NCI-H1092 treated with DMSO at 0.1 percent for 48 hours (cell line): Measurements from ENCODE around the gene CDSN.

ENCODE experiments used
- DNase-seq: peaks from one replicate; lab custom pipeline; 2025; lab: John Stamatoyannopoulos, UW

The CDSN gene

GRCh38 chr6:31144970-31145340 lies 24.7 kb upstream of the CDSN start:
- no peak for DNase-seq

- no peak for DNase-seq
Measured at GRCh38 chr6:31144296-31144969, 24.2 kb upstream of the CDSN start.

GRCh38 chr6:31143148-31143547 lies 22.9 kb upstream of the CDSN start:
- DNase-seq, result no peak

- DNase-seq, result no peak
Measured at GRCh38 chr6:31142361-31142761, 22.1 kb upstream of the CDSN start.

- DNase-seq, result no peak
Measured at GRCh38 chr6:31140643-31141042, 20.4 kb upstream of the CDSN start.

GRCh38 chr6:31139599-31139998 lies 19.4 kb upstream of the CDSN start:
- DNase-seq, result no peak

GRCh38 chr6:31138982-31139381 lies 18.7 kb upstream of the CDSN start, which contains the start of gene PSORS1C2:
TSS of gene PSORS1C2 (minus strand) at chr6:31139066. CDS start at chr6:31139026, 40 bp downstream.
- DNase-seq, result no peak

- no peak for DNase-seq
Measured at GRCh38 chr6:31135710-31136109, 15.5 kb upstream of the CDSN start.

GRCh38 chr6:31132806-31133205 lies 12.6 kb upstream of the CDSN start:
- no peak for DNase-seq

GRCh38 chr6:31131595-31131994 lies 11.3 kb upstream of the CDSN start:
- no peak for DNase-seq

GRCh38 chr6:31130751-31131150 lies 10.5 kb upstream of the CDSN start:
- no peak for DNase-seq

GRCh38 chr6:31129130-31129529 lies 8.9 kb upstream of the CDSN start:
- no peak for DNase-seq

- DNase-seq, result peak; percentile 2
Measured at GRCh38 chr6:31128093-31128676, 7.9 kb upstream of the CDSN start.

- DNase-seq, result no peak
Measured at GRCh38 chr6:31126396-31127175, 6.3 kb upstream of the CDSN start.

- no peak for DNase-seq
Measured at GRCh38 chr6:31125586-31126363, 5.5 kb upstream of the CDSN start.

GRCh38 chr6:31125162-31125561 lies 4.9 kb upstream of the CDSN start:
- DNase-seq, result no peak

- no peak for DNase-seq
Measured at GRCh38 chr6:31122791-31123706, 2.8 kb upstream of the CDSN start.

GRCh38 chr6:31121131-31121790 lies 1.0 kb upstream of the CDSN start:
- DNase-seq, result no peak

- no peak for DNase-seq
Measured at GRCh38 chr6:31118178-31118577, 2.1 kb downstream of the CDSN start.

- DNase-seq, result no peak
Measured at GRCh38 chr6:31116661-31117385, 3.4 kb downstream of the CDSN start.
